Gastroesophageal sphincter (tissue), 4 donors: ENCODE data around the gene CCNI2. TPM values are rescaled to one million over a fixed set of nuclear protein-coding genes. Genes with fewer than 3 reads are reported as not detected.

ENCODE experiments used
- ATAC-seq: fragments of 150-250 bp; one replicate; pipeline ENCODE4 v1.9.1; 2016; ENCODE audit warnings: mild to moderate bottlenecking, moderate library complexity
- H3K27ac ChIP-seq, 4 donors: fragments of 200-600 bp; sonication (generic) in 3 of 4; 1 replicate in 3 of 4; 2 replicates in 1 of 4; pipeline ENCODE4 v1.5.1; 2016 to 2019
- H3K27me3 ChIP-seq: fragments of 200-600 bp; sonication (generic); one replicate; pipeline ENCODE4 v1.5.1; 2019
- H3K36me3 ChIP-seq, 2 donors: fragments of 200-600 bp; sonication (generic); one replicate each; pipeline ENCODE4 v1.5.1; 2019; ENCODE audit warnings: control low read depth in 1 of 2
- H3K4me1 ChIP-seq, 3 donors: fragments of 200-600 bp; sonication (generic); 1 replicate in 2 of 3; 2 replicates in 1 of 3; pipeline ENCODE4 v1.5.1; 2016 to 2019; ENCODE audit warnings: control low read depth in 2 of 3
- H3K4me3 ChIP-seq, 2 donors: fragments of 200-600 bp; sonication (generic); one replicate each; pipeline ENCODE4 v1.5.1; 2019; ENCODE audit warnings: mild to moderate bottlenecking in 1 of 2, moderate library complexity in 1 of 2
- H3K9me3 ChIP-seq, 3 donors: fragments of 200-600 bp; sonication (generic); one replicate each; pipeline ENCODE4 v1.5.1; 2017 to 2019; ENCODE audit warnings: control low read depth in 2 of 3
- CTCF ChIP-seq, 4 experiments: fragments of 200-600 bp in 2 of 4; fragments of 450-650 bp in 2 of 4; sonication (generic) in 1 of 4; IDR thresholded peaks; one replicate each; pipeline ENCODE4 v1.5.1; 2017 to 2019; ENCODE audit warnings: antibody characterized with exemption in 4 of 4, mild to moderate bottlenecking in 2 of 4, moderate library complexity in 2 of 4
- EP300 ChIP-seq: sonication (generic); formaldehyde crosslinking; IDR thresholded peaks from one replicate; pipeline ENCODE4 v1.6.1; 2017; ENCODE audit warnings: antibody characterized with exemption, mild to moderate bottlenecking
- POLR2A ChIP-seq, 2 donors: fragments of 450-650 bp; IDR thresholded peaks; one replicate each; pipeline ENCODE4 v1.6.1; 2017; ENCODE audit warnings: antibody characterized with exemption in 2 of 2, mild to moderate bottlenecking in 2 of 2, moderate library complexity in 1 of 2
- POLR2AphosphoS5 ChIP-seq: sonication (generic); formaldehyde crosslinking; IDR thresholded peaks from one replicate; pipeline ENCODE4 v1.6.1; 2017; ENCODE audit warnings: antibody characterized with exemption
- WGBS, 2 donors: methylation state at CpG; one replicate each; pipeline ENCODE4 v1.1.5; 2018; ENCODE audit warnings: low coverage in 1 of 2; 5-methylcytosine and 5-hydroxymethylcytosine counted together
- total RNA-seq, 4 donors: library from RNA; depleted of rRNA; stranded (reverse); fragments of >200 nt; gene quantifications; one replicate each; pipeline ENCODE4 v1.1.0, GENCODE V29; 2016

Gene CCNI2
- total RNA-seq, 4 donors from 2014 or later, result not detected

GRCh38 chr5:132787076-132787475 is 39.9 kb downstream of the CCNI2 start:
- H3K9me3 ChIP-seq, result no peaks in the 10 kb centered on the region
- no peak overlapping the region for H3K27ac ChIP-seq
- no peak for TF ChIP-seq CTCF (IDR thresholded peaks at IDR 0.05)
- TF ChIP-seq POLR2AphosphoS5, result no peak
- no peak for TF ChIP-seq POLR2A (IDR thresholded peaks at IDR 0.05)
- no peak for TF ChIP-seq EP300
- peaks cover 0 to 10% (median 0%) of the 10 kb centered on the region in 3 donors for H3K4me1 ChIP-seq
- ATAC-seq, result no peak
- WGBS, 2 donors, result 100% methylated on average over 1 of the region's 1 CpG
- no peaks in the 10 kb centered on the region for H3K36me3 ChIP-seq
- peaks cover 3% of the 10 kb centered on the region for H3K27me3 ChIP-seq
- H3K4me3 ChIP-seq, result no peak overlapping the region

DNA sequence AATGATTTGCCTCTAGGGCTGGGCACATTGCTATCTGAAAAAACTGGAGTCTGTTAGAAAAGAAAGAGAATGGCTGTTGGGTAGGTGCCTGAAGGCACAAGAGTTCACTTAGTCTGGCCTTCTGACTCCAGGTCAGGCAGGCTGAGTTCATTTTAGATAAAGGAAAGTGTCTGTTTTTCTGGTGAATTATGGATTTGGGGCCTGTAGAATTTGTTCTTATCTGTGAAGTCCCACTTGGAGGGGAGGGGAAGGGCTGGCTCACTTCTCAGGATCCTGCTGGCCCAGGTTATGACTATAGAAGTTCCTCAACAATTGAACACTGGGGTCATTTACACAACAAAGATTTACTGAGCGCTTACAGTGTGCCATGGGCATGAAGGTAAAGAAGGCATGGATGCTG is 41.3 kb downstream of the CCNI2 start:
- no peak for ATAC-seq
- WGBS, 2 donors, result 100% methylated on average over 1 of the region's 1 CpG
- TF ChIP-seq POLR2A (IDR thresholded peaks at IDR 0.05), result no peak
- TF ChIP-seq EP300, result no peak
- TF ChIP-seq POLR2AphosphoS5, result no peak
- no peak for TF ChIP-seq CTCF (IDR thresholded peaks at IDR 0.05)
- H3K27me3 ChIP-seq, result peaks cover 9% of the 10 kb centered on the region
- no peaks in the 10 kb centered on the region for H3K36me3 ChIP-seq
- H3K27ac ChIP-seq, result no peak overlapping the region
- peaks cover 0 to 10% (median 0%) of the 10 kb centered on the region in 3 donors for H3K4me1 ChIP-seq
- no peaks in the 10 kb centered on the region for H3K9me3 ChIP-seq
- no peak overlapping the region for H3K4me3 ChIP-seq

- TF ChIP-seq EP300, result no peak
- no peak for TF ChIP-seq POLR2AphosphoS5
- no peak for TF ChIP-seq CTCF (IDR thresholded peaks at IDR 0.05)
- no peak for TF ChIP-seq POLR2A (IDR thresholded peaks at IDR 0.05)
- no peak for ATAC-seq
- Histone ChIP-seq H3K9me3 (no peaks in the 10 kb centered on the region), H3K27me3 (peaks cover 11% of the 10 kb centered on the region), H3K4me3 (no peak overlapping the region), H3K36me3 (no peaks in the 10 kb centered on the region), H3K27ac (no peak overlapping the region), H3K4me1 (peaks cover 0 to 10% (median 0%) of the 10 kb centered on the region in 3 donors)
- 78 to 93% methylated on average over 3 to 7 of the region's 8 CpGs for WGBS, 2 donors
Observed at GRCh38 chr5:132788990-132789886, 42.0 kb downstream of the CCNI2 start.

DNA sequence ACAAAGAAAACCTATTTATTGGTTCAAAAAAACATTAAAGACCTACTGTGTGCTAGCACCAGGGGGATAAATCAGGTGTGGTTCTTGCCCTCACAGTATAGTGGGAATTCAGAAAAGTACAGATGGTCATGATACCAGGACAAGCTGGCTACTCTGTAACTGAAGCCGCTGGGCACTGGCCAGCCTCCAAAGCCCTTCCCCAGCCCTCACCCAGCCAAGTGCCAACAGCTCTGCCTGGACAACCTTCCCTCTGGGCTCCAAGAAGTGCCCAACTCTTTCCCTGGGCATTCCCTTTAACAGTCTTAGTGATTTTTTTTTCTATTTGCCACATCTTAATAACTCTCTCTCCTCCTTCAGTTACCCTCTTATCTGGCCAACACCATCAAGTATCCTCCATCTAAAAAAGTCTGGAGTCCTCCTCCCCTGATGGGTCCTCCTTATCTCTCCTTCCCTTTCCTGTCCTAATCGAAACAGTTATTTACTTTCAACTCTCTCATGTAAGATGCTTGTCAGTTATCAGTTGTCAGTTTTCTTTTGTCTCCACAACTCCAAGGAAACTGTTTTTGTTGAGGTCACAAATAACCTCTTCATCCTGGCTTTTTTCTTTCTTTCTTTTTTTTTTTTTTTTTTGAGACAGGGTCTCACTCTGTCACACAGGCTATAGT is 43.1 kb downstream of the CCNI2 start:
- 62 to 70% methylated on average over 2 of the region's 2 CpGs for WGBS, 2 donors
- ATAC-seq, result no peak
- H3K4me3 ChIP-seq, result no peak overlapping the region
- TF ChIP-seq POLR2AphosphoS5, result no peak
- no peak for TF ChIP-seq CTCF (IDR thresholded peaks at IDR 0.05)
- TF ChIP-seq POLR2A (IDR thresholded peaks at IDR 0.05), result no peak
- TF ChIP-seq EP300, result no peak
- H3K27me3 ChIP-seq, result peaks cover 11% of the 10 kb centered on the region
- H3K9me3 ChIP-seq, result no peaks in the 10 kb centered on the region
- no peaks in the 10 kb centered on the region for H3K36me3 ChIP-seq
- peaks cover 0 to 7% (median 0%) of the 10 kb centered on the region in 3 donors for H3K4me1 ChIP-seq
- no peak overlapping the region for H3K27ac ChIP-seq
